Fibroblast of villous mesenchyme (primary cell): ENCODE measurements around the gene TBC1D22A. TPM values are rescaled to one million over a fixed set of nuclear protein-coding genes. Genes with fewer than 3 reads are reported as not detected.

ENCODE experiments used
- DNase-seq: peaks from one replicate; pipeline ENCODE4 v3.0.0-alpha.2; 2010; ENCODE audit warnings: low read depth
- H3K4me3 ChIP-seq: 2 replicates; pipeline ENCODE4 v1.5.1; 2011; ENCODE audit warnings: low read depth, mild to moderate bottlenecking, low read length
- CTCF ChIP-seq: IDR thresholded peaks from 2 replicates; pipeline ENCODE4 v1.5.1; 2012; ENCODE audit warnings: low read depth, mild to moderate bottlenecking, low read length; ENCODE audit not compliant: insufficient read depth
- total RNA-seq: library from RNA; depleted of rRNA; stranded (reverse); fragments of >200 nt; gene quantifications from 2 replicates; pipeline ENCODE4 v1.2.3, GENCODE V29; 2012

The TBC1D22A gene
- total RNA-seq, 1 donor, result 12.5 TPM

GRCh38 chr22:47162865-47163264 is 400.4 kb downstream of the TBC1D22A start:
- DNase-seq, result no peak
- TF ChIP-seq CTCF, result no peak
- no peak overlapping the region for H3K4me3 ChIP-seq

- no peak for TF ChIP-seq CTCF
- no peak overlapping the region for H3K4me3 ChIP-seq
Measured at GRCh38 chr22:47163481-47163855, 401.0 kb downstream of the TBC1D22A start.

DNA sequence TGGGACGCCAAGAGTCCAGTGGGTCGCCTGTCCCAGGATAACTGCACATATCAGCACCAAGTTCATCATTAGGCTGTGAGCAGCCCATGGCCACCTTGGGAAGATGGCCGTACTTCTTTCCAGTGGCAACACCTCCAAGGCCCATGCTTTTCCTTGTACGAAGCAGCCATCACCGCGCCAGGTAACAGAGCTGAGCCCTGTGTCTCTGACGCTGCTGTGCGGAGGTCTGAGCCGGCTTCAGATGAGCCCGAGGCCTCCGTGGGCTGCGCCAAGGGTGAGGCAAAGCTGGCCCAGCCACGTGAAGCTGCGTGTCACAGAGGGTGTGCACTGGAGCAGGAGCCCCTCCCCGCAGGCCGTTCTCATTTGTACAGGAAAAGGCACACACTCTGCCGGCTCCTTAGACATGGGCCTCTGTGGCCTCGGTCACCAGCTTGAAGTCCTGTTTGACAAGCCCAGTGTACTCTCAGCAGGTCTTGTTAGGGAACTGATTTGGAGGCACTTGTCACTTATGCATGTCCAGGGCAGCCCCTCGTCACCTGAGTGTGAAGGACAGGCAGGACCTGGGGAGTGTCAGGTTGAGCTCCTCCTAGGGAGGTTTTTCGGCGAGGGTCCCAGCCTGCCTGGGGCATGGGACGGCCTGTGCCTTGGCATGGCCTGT is 401.5 kb downstream of the TBC1D22A start:
- TF ChIP-seq CTCF, result no peak
- no peak overlapping the region for H3K4me3 ChIP-seq
- DNase-seq, result no peak

More at GRCh38 chr22:47163481-47163855, 401.0 kb downstream of the TBC1D22A start:
- DNase-seq, result no peak

DNA sequence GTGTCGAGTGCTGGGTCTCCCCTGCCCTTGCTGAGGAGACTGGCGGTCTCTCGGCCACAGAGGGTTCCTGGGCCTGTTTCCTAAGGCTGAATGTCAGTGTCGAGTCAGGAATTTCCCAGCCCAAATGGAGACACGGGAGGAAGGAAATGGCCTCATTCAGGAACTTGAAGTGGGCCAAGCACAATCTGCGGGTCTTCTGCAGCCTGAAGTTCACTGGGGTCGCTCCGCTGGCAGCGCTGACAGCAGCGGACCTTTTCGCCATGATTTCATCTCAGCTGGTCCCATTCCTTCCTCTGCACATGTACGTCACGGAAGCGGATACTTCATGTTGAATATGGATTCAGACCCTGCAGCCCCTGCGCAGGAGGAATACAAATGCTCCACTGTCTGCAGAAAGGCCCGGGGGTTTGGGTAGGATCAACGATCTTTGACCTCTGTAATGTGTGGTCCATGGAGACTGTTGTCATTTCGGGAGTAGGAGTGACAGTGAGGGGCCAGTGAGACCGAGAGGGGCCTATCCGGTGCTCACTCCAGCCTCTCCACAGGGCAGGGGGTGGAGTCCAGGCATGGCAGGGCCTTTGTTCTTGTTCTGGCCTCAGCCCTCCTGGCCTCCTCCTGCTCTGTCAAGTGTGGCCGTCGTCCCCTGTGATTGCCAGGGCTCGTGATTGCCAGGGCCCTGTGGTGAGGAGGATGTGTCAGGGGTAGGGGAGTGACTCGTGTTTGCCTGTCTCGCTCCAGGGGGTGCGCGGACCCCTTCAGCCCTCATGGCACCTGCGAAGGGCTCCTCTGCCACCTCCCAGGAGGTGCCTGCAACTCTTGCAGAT is 402.3 kb downstream of the TBC1D22A start:
- TF ChIP-seq CTCF, result no peak
- no peak for DNase-seq
- H3K4me3 ChIP-seq, result no peak overlapping the region

- no peak for TF ChIP-seq CTCF
- DNase-seq, result no peak
- H3K4me3 ChIP-seq, result no peak overlapping the region
Measured at GRCh38 chr22:47165338-47166032, 403.0 kb downstream of the TBC1D22A start.

DNA sequence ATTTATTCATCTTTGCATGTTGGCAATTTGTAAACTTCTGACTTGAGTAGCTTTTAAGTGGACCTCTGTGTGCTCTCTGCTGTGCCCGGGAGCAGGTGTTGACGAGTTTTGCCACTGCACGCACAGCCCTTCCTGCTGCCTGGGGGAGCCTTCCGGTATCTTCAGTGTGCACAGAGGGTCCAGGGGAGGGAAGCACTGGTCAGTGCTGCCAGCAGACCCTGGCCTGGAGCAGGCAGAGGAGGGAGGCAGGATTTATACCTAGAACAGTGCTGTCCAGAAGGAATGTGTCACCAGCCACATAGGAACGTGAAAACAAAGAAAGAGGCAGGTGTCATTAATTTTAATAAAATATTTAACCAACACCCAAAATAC is 403.6 kb downstream of the TBC1D22A start:
- no peak for DNase-seq
- no peak overlapping the region for H3K4me3 ChIP-seq
- no peak for TF ChIP-seq CTCF
